HG02588 (cell line): ENCODE measurements around the gene PDGFC.

ENCODE experiments used
- ATAC-seq: cut with Tn5 transposase; IDR thresholded peaks from one replicate; pipeline ENCODE4 v1.9.1; 2021; ENCODE audit warnings: mild to moderate bottlenecking, moderate library complexity; ENCODE audit not compliant: unreplicated experiment

PDGFC gene

GRCh38 chr4:156790866-156791265 is 180.7 kb downstream of the PDGFC start:
- no peak for ATAC-seq

GRCh38 chr4:156788782-156789181 is 182.8 kb downstream of the PDGFC start:
- no peak for ATAC-seq

- no peak for ATAC-seq
Measured at GRCh38 chr4:156786713-156787112, 184.9 kb downstream of the PDGFC start.

GRCh38 chr4:156784970-156785369 is 186.6 kb downstream of the PDGFC start:
- ATAC-seq: no peak

GRCh38 chr4:156783966-156784365 is 187.6 kb downstream of the PDGFC start:
- no peak for ATAC-seq

GRCh38 chr4:156782491-156782890 is 189.1 kb downstream of the PDGFC start:
- no peak for ATAC-seq

GRCh38 chr4:156781852-156782251 is 189.7 kb downstream of the PDGFC start:
- ATAC-seq: no peak

- no peak for ATAC-seq
Measured at GRCh38 chr4:156779774-156780173, 191.8 kb downstream of the PDGFC start.

- no peak for ATAC-seq
Measured at GRCh38 chr4:156779042-156779441, 192.6 kb downstream of the PDGFC start.

- no peak for ATAC-seq
Measured at GRCh38 chr4:156778606-156779005, 193.0 kb downstream of the PDGFC start.

- no peak for ATAC-seq
Measured at GRCh38 chr4:156778093-156778492, 193.5 kb downstream of the PDGFC start.

GRCh38 chr4:156775813-156776212 is 195.8 kb downstream of the PDGFC start:
- ATAC-seq: no peak

- ATAC-seq: no peak
Measured at GRCh38 chr4:156774422-156774821, 197.2 kb downstream of the PDGFC start.

GRCh38 chr4:156773648-156774357 is 197.8 kb downstream of the PDGFC start:
- no peak for ATAC-seq

- no peak for ATAC-seq
Measured at GRCh38 chr4:156771171-156771837, 200.3 kb downstream of the PDGFC start.

GRCh38 chr4:156770140-156770539 is 201.5 kb downstream of the PDGFC start:
- ATAC-seq: no peak

- ATAC-seq: no peak
Measured at GRCh38 chr4:156767911-156768415, 203.6 kb downstream of the PDGFC start.

- no peak for ATAC-seq
Measured at GRCh38 chr4:156766846-156767245, 204.8 kb downstream of the PDGFC start.

- ATAC-seq: no peak
Measured at GRCh38 chr4:156765277-156765676, 206.3 kb downstream of the PDGFC start.

GRCh38 chr4:156764846-156765245 is 206.8 kb downstream of the PDGFC start:
- no peak for ATAC-seq

GRCh38 chr4:156764145-156764544 is 207.5 kb downstream of the PDGFC start:
- no peak for ATAC-seq

GRCh38 chr4:156763511-156763910 is 208.1 kb downstream of the PDGFC start:
- ATAC-seq: no peak
